ENCODE results near the gene DRD4. TPM values are rescaled to one million over a fixed set of nuclear protein-coding genes. Genes with fewer than 3 reads are reported as not detected.

DRD4 gene
- total and polyA plus RNA-seq, 2 of the 8 experiments (the other 6 are each of a cell fraction or from before 2014, with no cell fraction given): 3.4 to 4.9 TPM

GRCh38 chr11:592501-592900 lies 44.6 kb upstream of the DRD4 start (continued):
- TF ChIP-seq GABPA (IDR thresholded peaks at IDR 0.05; ENCODE audit: borderline replicate concordance, insufficient read depth, low read length) (no peak), CEBPB (IDR thresholded peaks at IDR 0.05; ENCODE audit: low read depth, low read length) (no peak)

Data from H1 (cell line).